ENCODE measurements around the gene RNF166. TPM values are rescaled to one million over a fixed set of nuclear protein-coding genes. Genes with fewer than 3 reads are reported as not detected.

The RNF166 gene
- total RNA-seq, 2 donors from 2014 or later: 24.2 to 27.2 TPM

- no peak overlapping the region for H3K27ac Mint-ChIP-seq
- H3K4me1 Mint-ChIP-seq: peaks cover 2% of the 10 kb centered on the region
- no peak overlapping the region for H3K27ac ChIP-seq (ENCODE audit: low read depth, low read length)
- no peaks in the 10 kb centered on the region for H3K27me3 ChIP-seq (ENCODE audit: control insufficient read depth, insufficient read depth, low read length, poor library complexity, severe bottlenecking)
- no peaks in the 10 kb centered on the region for H3K9me3 ChIP-seq (ENCODE audit: control insufficient read depth, low read length)
- peaks cover 9% of the 10 kb centered on the region for H3K36me3 Mint-ChIP-seq (ENCODE audit: low read depth)
- DNase-seq: no peak
- H3K4me1 ChIP-seq (ENCODE audit: control insufficient read depth, insufficient read depth, low read length): peaks cover 4% of the 10 kb centered on the region
- H3K9me3 Mint-ChIP-seq: no peaks in the 10 kb centered on the region
- H3K27me3 Mint-ChIP-seq (ENCODE audit: insufficient read depth): no peaks in the 10 kb centered on the region
- no peak for TF ChIP-seq CTCF (conservative IDR thresholded peaks at IDR 0.05)
- H3K36me3 ChIP-seq (ENCODE audit: control insufficient read depth, insufficient read depth, low read length): no peaks in the 10 kb centered on the region
- no peak overlapping the region for H3K4me3 ChIP-seq (ENCODE audit: low read length)
- no peak overlapping the region for H3K9ac ChIP-seq (ENCODE audit: extremely low read depth, low read length, poor library complexity, severe bottlenecking)
- 92 to 95% methylated on average over 12 to 14 of the region's 14 CpGs for WGBS, 2 experiments (ENCODE audit: insufficient coverage in 1 of 2, insufficient read length in 1 of 2)
- H3K4me3 Mint-ChIP-seq: no peak overlapping the region
Measured at GRCh38 chr16:88700322-88700635, 5.9 kb downstream of the RNF166 start.

DNA sequence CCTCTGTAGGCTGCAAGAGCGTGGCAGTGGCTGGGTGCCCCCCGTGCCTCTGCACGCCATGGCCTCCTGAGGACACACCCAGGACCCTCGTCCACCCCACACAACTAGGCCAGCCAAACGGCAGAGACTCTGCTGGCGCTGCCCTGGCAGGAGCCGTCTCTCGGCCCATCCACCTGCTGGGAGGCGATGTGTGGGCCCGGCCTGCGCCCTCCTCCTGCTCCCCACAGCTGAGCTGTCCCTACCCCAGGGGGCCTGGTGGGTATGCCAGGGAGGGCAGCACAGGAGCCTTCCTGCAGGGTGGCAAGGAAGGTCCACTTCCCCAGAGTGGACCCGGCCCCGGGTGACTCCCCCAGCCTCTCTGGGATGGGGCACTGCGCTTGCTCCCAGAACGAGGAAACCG is 7.0 kb downstream of the RNF166 start:
- H3K36me3 ChIP-seq (ENCODE audit: control insufficient read depth, insufficient read depth, low read length): no peaks in the 10 kb centered on the region
- H3K4me1 ChIP-seq (ENCODE audit: control insufficient read depth, insufficient read depth, low read length): no peaks in the 10 kb centered on the region
- WGBS, 2 experiments (ENCODE audit: insufficient coverage in 1 of 2, insufficient read length in 1 of 2): 93 to 100% methylated on average over 1 to 16 of the region's 16 CpGs
- no peak overlapping the region for H3K27ac ChIP-seq (ENCODE audit: low read depth, low read length)
- no peak overlapping the region for H3K27ac Mint-ChIP-seq
- H3K36me3 Mint-ChIP-seq (ENCODE audit: low read depth): peaks cover 9% of the 10 kb centered on the region
- TF ChIP-seq CTCF (conservative IDR thresholded peaks at IDR 0.05): no peak
- H3K4me3 ChIP-seq (ENCODE audit: low read length): no peak overlapping the region
- H3K4me3 Mint-ChIP-seq: no peak overlapping the region
- no peak overlapping the region for H3K9ac ChIP-seq (ENCODE audit: extremely low read depth, low read length, poor library complexity, severe bottlenecking)
- H3K27me3 Mint-ChIP-seq (ENCODE audit: insufficient read depth): no peaks in the 10 kb centered on the region
- H3K27me3 ChIP-seq (ENCODE audit: control insufficient read depth, insufficient read depth, low read length, poor library complexity, severe bottlenecking): no peaks in the 10 kb centered on the region
- DNase-seq: no peak
- no peaks in the 10 kb centered on the region for H3K4me1 Mint-ChIP-seq
- no peaks in the 10 kb centered on the region for H3K9me3 ChIP-seq (ENCODE audit: control insufficient read depth, low read length)
- H3K9me3 Mint-ChIP-seq: no peaks in the 10 kb centered on the region

GRCh38 chr16:88698646-88699045 is 7.6 kb downstream of the RNF166 start:
- Mint-ChIP-seq H3K36me3 (ENCODE audit: low read depth) (peaks cover 9% of the 10 kb centered on the region), H3K9me3 (no peaks in the 10 kb centered on the region), H3K27me3 (ENCODE audit: insufficient read depth) (no peaks in the 10 kb centered on the region), H3K4me1 (no peaks in the 10 kb centered on the region), H3K4me3 (no peak overlapping the region), H3K27ac (no peak overlapping the region)
- H3K27me3 ChIP-seq (ENCODE audit: control insufficient read depth, insufficient read depth, low read length, poor library complexity, severe bottlenecking): no peaks in the 10 kb centered on the region
- H3K9ac ChIP-seq (ENCODE audit: extremely low read depth, low read length, poor library complexity, severe bottlenecking): no peak overlapping the region
- no peak overlapping the region for H3K4me3 ChIP-seq (ENCODE audit: low read length)
- H3K9me3 ChIP-seq (ENCODE audit: control insufficient read depth, low read length): no peaks in the 10 kb centered on the region
- TF ChIP-seq CTCF (conservative IDR thresholded peaks at IDR 0.05): no peak
- no peaks in the 10 kb centered on the region for H3K4me1 ChIP-seq (ENCODE audit: control insufficient read depth, insufficient read depth, low read length)
- no peak for DNase-seq
- H3K27ac ChIP-seq (ENCODE audit: low read depth, low read length): no peak overlapping the region
- no peaks in the 10 kb centered on the region for H3K36me3 ChIP-seq (ENCODE audit: control insufficient read depth, insufficient read depth, low read length)
- WGBS, 2 experiments (ENCODE audit: insufficient coverage in 1 of 2, insufficient read length in 1 of 2): 94 to 95% methylated on average over 6 to 25 of the region's 25 CpGs

All from endodermal cell (in vitro differentiated cells).